Ovary (tissue), 9 donors: ENCODE measurements around the gene PPP1R1C. TPM values are rescaled to one million over a fixed set of nuclear protein-coding genes. Genes with fewer than 3 reads are reported as not detected.

Experiments used
- DNase-seq, 5 donors: peaks; one replicate each; pipeline ENCODE4 v3.0.0-alpha.2; 2019 to 2020
- H3K27ac ChIP-seq, 2 donors: fragments of 200-600 bp; one replicate each; pipeline versions ENCODE4 v1.5.1 to v1.8.0; 2019 to 2022
- H3K27me3 ChIP-seq: fragments of 200-600 bp; one replicate; pipeline ENCODE4 v1.8.0; 2022
- H3K36me3 ChIP-seq: fragments of 200-600 bp; sonication (generic); one replicate; pipeline ENCODE4 v1.5.1; 2019
- H3K4me1 ChIP-seq: one replicate; pipeline ENCODE4 v1.8.1; 2013; ENCODE audit warnings: mild to moderate bottlenecking, moderate library complexity; ENCODE audit not compliant: insufficient read depth
- H3K4me3 ChIP-seq: fragments of 200-600 bp; sonication (generic); one replicate; pipeline ENCODE4 v1.5.1; 2017
- H3K9me3 ChIP-seq, 2 donors: fragments of 200-600 bp in 1 of 2; sonication (generic) in 1 of 2; one replicate each; pipeline versions ENCODE4 v1.5.1 to v1.8.1; 2013 to 2019; ENCODE audit warnings: mild to moderate bottlenecking in 1 of 2, moderate library complexity in 1 of 2
- EP300 ChIP-seq: sonication (generic); formaldehyde crosslinking; IDR thresholded peaks from one replicate; pipeline ENCODE4 v1.6.1; 2017; ENCODE audit warnings: antibody characterized with exemption
- POLR2A ChIP-seq: fragments of 450-650 bp; IDR thresholded peaks from one replicate; pipeline ENCODE4 v1.6.1; 2017; ENCODE audit warnings: antibody characterized with exemption, mild to moderate bottlenecking, moderate library complexity
- WGBS, 3 donors: extraction: QIAGEN DNeasy Blood & Tissue Kit in 1 of 3; methylation state at CpG; one replicate each; pipeline versions ENCODE4 v1.1.5 to v1.1.7; 2013 to 2017; 5-methylcytosine and 5-hydroxymethylcytosine counted together
- intact Hi-C, 4 donors: fragments of 100-400 bp; cut with DNase I; formaldehyde crosslinking; loops; one replicate each; pipeline versions ENCODE4 v1.11.0 to v1.15.1; 2022 to 2023
- polyA plus RNA-seq, 2 donors: library from polyadenylated mRNA; stranded (reverse); fragments of 200-250 nt in 1 of 2; fragments of 350-450 nt in 1 of 2; fragmentation: Illumina TruSeq in 1 of 2; extraction: RNeasy Lipid Tissue Mini Kit (QIAGEN cat#74804) in 1 of 2; gene quantifications; one replicate each; pipeline ENCODE4 v1.2.3, GENCODE V29; 2013 to 2014
- total RNA-seq, 7 donors: library from RNA; depleted of rRNA in 2 of 7; stranded (reverse); fragments of >200 nt in 2 of 7; fragmentation: NEBNext Ultra II Directional in 3 of 7; extraction: Animal tissue kit (Norgen Biotek cat#: 25700) in 3 of 7; gene quantifications; one replicate each; pipeline versions ENCODE4 v1.1.0 to v1.2.4, GENCODE V29; 2016 to 2023
- TF ChIP-seq, protein P1 (sequence below), 3 donors: fragments of 450-650 bp in 2 of 3; fragments of 200-600 bp in 1 of 3; IDR thresholded peaks; one replicate each; pipeline versions ENCODE4 v1.5.1 to v1.8.0; 2016 to 2022; ENCODE audit warnings: antibody characterized with exemption in 3 of 3, mild to moderate bottlenecking in 1 of 3
- donor health status: DM: no; HTN: no; CAD: no; lungs with moderate emphysema.
- donor health status: DM: no; HTN: no; CAD: no.
- donor health status: Bipolar disorder and iron deficiency.
- donor health status: DM: yes; HTN: yes; CAD: no.
- donor health status: DM: no; HTN: no; CAD: no.
- donor health status: DM: yes; HTN: yes; CAD: no.

PPP1R1C gene
- total and polyA plus RNA-seq, 9 donors: 0.10 to 1.1 (median 0.76) TPM; not detected in 5

DNA sequence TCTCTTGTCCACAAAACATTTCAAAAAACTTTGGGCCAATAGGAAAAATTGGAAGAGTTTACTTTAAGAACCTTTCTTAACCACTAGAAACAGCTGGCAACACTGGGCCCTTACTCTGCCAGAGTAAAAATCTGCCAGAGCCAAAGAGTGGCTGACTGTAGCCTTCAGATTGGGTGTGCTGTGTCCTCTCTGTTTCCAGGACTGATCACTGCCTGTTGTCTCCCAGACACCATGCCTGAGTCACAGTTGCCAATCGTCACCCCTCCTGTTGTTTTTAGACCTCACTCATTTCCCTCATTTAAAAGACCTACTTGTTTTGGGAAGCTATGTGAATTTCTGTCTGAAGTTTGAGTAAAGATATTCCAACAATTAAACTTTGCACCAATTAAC is 159.1 kb downstream of the PPP1R1C start:
- no peak for DNase-seq
- Histone ChIP-seq H3K27ac (no peak overlapping the region), H3K4me3 (no peak overlapping the region), H3K36me3 (no peaks in the 10 kb centered on the region), H3K9me3 (no peaks in the 10 kb centered on the region), H3K27me3 (no peaks in the 10 kb centered on the region), H3K4me1 (peaks cover 6% of the 10 kb centered on the region)
- 31 to 41% (median 35%) methylated on average over 1 of the region's 1 CpG for WGBS, 3 donors
- no peak for TF ChIP-seq POLR2A
- TF ChIP-seq, protein P1, sequence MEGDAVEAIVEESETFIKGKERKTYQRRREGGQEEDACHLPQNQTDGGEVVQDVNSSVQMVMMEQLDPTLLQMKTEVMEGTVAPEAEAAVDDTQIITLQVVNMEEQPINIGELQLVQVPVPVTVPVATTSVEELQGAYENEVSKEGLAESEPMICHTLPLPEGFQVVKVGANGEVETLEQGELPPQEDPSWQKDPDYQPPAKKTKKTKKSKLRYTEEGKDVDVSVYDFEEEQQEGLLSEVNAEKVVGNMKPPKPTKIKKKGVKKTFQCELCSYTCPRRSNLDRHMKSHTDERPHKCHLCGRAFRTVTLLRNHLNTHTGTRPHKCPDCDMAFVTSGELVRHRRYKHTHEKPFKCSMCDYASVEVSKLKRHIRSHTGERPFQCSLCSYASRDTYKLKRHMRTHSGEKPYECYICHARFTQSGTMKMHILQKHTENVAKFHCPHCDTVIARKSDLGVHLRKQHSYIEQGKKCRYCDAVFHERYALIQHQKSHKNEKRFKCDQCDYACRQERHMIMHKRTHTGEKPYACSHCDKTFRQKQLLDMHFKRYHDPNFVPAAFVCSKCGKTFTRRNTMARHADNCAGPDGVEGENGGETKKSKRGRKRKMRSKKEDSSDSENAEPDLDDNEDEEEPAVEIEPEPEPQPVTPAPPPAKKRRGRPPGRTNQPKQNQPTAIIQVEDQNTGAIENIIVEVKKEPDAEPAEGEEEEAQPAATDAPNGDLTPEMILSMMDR (IDR thresholded peaks at IDR 0.05): no peak
- TF ChIP-seq EP300: no peak
- intact Hi-C loops: no loop called here

DNA sequence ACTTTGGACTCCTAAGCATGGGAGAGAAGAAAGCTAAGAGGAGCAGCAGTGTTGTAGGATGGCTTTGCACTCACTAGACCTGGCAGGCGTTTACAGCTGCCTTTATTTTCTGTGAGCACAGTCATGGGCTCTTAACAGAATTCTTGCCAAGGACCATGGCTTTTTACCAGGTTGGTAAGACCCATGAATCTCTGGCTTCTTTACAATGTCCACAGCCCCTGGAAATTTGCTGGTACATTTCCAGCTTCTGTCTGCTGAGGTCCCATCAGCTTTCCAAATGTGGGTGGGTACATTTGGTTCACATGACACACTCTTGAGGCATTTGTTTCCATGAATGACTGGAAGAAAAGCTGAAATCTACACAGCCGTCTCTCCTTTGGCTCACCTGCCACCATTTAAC is 162.7 kb downstream of the PPP1R1C start:
- DNase-seq: no peak
- intact Hi-C loops: no loop called here
- Histone ChIP-seq H3K9me3 (no peaks in the 10 kb centered on the region), H3K4me1 (peaks cover 2% of the 10 kb centered on the region), H3K27me3 (no peaks in the 10 kb centered on the region), H3K27ac (no peak overlapping the region), H3K36me3 (no peaks in the 10 kb centered on the region), H3K4me3 (no peak overlapping the region)
- TF ChIP-seq, protein P1 (IDR thresholded peaks at IDR 0.05): no peak
- no peak for TF ChIP-seq EP300
- no peak for TF ChIP-seq POLR2A
- WGBS, 3 donors: 53 to 74% (median 65%) methylated on average over 2 of the region's 2 CpGs

DNA sequence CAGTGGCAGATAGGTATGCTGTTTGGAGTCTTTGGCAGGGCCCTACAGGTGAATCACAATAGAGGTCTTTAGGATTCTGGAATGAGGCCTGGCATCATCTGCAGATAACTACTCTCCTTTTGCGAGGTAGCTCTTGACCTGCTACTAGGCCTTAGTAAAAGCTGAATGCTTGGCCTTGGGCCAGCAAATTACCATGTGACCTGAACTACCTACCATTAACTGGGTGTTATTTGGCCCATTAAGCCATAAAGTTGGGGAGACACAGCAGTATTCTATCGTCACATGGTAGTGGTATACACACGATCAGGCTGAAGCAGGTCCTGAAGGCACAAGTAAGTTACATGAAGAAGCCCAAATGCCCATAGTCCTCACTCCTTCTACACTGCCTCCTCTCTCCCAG is 178.2 kb downstream of the PPP1R1C start:
- no peak for TF ChIP-seq POLR2A
- TF ChIP-seq EP300: no peak
- TF ChIP-seq, protein P1 (IDR thresholded peaks at IDR 0.05): no peak
- intact Hi-C loops: no loop called here

DNA sequence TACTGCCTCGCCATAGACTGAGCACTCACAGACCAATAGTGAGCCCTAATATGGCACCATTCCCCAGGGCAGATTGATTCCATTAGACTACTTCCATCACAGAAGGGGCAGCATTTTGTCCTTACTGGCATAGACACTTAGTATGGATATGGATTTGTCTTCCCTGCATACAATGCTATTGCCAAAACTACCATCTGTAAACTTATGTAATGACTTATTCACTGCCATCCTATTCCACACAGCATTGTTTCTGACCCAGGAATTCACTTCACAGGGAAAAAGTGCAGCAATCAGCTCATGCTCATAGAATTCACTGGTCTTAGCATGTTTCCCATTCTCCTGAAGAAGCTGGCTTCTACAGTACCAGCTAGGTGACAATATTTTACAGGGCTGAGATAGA is 179.0 kb downstream of the PPP1R1C start:
- Histone ChIP-seq H3K36me3 (no peaks in the 10 kb centered on the region), H3K4me3 (no peak overlapping the region), H3K9me3 (no peaks in the 10 kb centered on the region), H3K4me1 (no peaks in the 10 kb centered on the region), H3K27ac (no peak overlapping the region), H3K27me3 (no peaks in the 10 kb centered on the region)
- intact Hi-C loops: no loop called here
- no peak for DNase-seq
- 83 to 94% (median 93%) methylated on average over 1 of the region's 1 CpG for WGBS, 3 donors
- TF ChIP-seq, protein P1 (IDR thresholded peaks at IDR 0.05): no peak
- no peak for TF ChIP-seq POLR2A
- no peak for TF ChIP-seq EP300

More for the DNA sequence above, 178.2 kb downstream of the PPP1R1C start:
- no peaks in the 10 kb centered on the region for H3K4me1 ChIP-seq
- 79 to 96% (median 88%) methylated on average over 3 of the region's 3 CpGs for WGBS, 3 donors
- no peaks in the 10 kb centered on the region for H3K36me3 ChIP-seq
- H3K4me3 ChIP-seq: no peak overlapping the region
- DNase-seq: no peak
- no peaks in the 10 kb centered on the region for H3K27me3 ChIP-seq
- no peaks in the 10 kb centered on the region for H3K9me3 ChIP-seq
- H3K27ac ChIP-seq: no peak overlapping the region

DNA sequence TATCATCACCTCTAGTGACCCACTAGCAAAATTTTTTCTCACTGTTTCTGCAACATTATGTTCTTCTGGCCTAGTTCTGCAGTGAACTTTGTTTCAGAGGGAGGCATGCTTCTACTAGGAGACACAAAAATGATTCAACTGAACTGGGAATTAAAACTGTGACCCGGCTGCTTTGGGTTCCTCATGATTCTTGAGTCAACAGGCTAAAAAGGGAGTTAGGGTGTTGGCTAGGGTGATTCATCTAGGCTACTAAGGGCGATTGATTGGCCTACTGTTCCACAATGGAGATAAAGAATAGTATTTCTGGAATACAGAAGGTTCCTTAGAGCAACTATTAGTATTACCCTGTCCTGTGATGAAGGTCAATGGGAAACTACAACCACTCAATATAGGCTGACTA is 179.5 kb downstream of the PPP1R1C start:
- 84 to 92% (median 90%) methylated on average over 2 of the region's 2 CpGs for WGBS, 3 donors

More for the DNA sequence above, 179.5 kb downstream of the PPP1R1C start:
- no peak for DNase-seq
- Histone ChIP-seq H3K27me3 (no peaks in the 10 kb centered on the region), H3K36me3 (no peaks in the 10 kb centered on the region), H3K4me1 (no peaks in the 10 kb centered on the region), H3K9me3 (no peaks in the 10 kb centered on the region), H3K27ac (no peak overlapping the region), H3K4me3 (no peak overlapping the region)
- TF ChIP-seq, protein P1 (IDR thresholded peaks at IDR 0.05): no peak
- TF ChIP-seq EP300: no peak
- no peak for TF ChIP-seq POLR2A
- intact Hi-C loops: no loop called here
